ENCODE results near the gene GALNT7. TPM values are rescaled to one million over a fixed set of nuclear protein-coding genes. Genes with fewer than 3 reads are reported as not detected.

Gene GALNT7
- 7.7 and 9.2 TPM in 2 replicates for total RNA-seq

GRCh38 chr4:173168396-173169177 is at the start of gene GALNT7:
Gene GALNT7, plus strand, starts transcription at chr4:173168811. Its CDS starts 25 bp downstream, at chr4:173168836.

GRCh38 chr4:173334085-173334890 is 165.7 kb downstream of the GALNT7 start, which contains the start of gene HMGB2:
Gene HMGB2, minus strand, starts transcription at chr4:173334358. Its CDS starts 709 bp downstream, at chr4:173333649.

GRCh38 chr4:173370477-173371291 is 202.1 kb downstream of the GALNT7 start, which contains the start of gene SAP30:
Gene SAP30, plus strand, starts transcription at chr4:173370954. Its CDS starts 229 bp downstream, at chr4:173371183.

Other genes starting within 250 kb of the GALNT7 start
- gene HMGB2, start 165.5 kb downstream of the GALNT7 start, total RNA-seq: 28.9 and 31.0 TPM in 2 replicates
- 14.7 and 33.8 TPM in 2 replicates for gene SAP30, start 202.1 kb downstream of the GALNT7 start, total RNA-seq
- 0.10 and 0.25 TPM in 2 replicates for gene SCRG1, start 230.3 kb downstream of the GALNT7 start, total RNA-seq

Measured in cardiac ventricle fibroblast (primary cell).